Choroid plexus epithelial cell (primary cell): ENCODE results near the gene TRIM15.
A peak's percentile ranks its signal among the peaks of the same experiment; 100 is the strongest.
"Not testable (repeated sequence)": the region's sequence is repeated elsewhere in the genome, so short reads cannot be mapped to it uniquely, and the experiment has no call there.

Experiments
- DNase-seq: peaks from one replicate; pipeline ENCODE4 v3.0.0-alpha.2; 2010; ENCODE audit warnings: low read depth
- H3K4me3 ChIP-seq: 2 replicates; pipeline ENCODE4 v1.5.1; 2011; ENCODE audit warnings: low read depth, mild to moderate bottlenecking, control low read depth, low read length, moderate library complexity
- CTCF ChIP-seq: conservative IDR thresholded peaks from 2 replicates; pipeline ENCODE4 v1.5.1; 2011; ENCODE audit warnings: low read depth, mild to moderate bottlenecking, control low read depth, inconsistent platforms, low read length, moderate library complexity

TRIM15 gene

GRCh38 chr6:30163918-30164654, 740 bp downstream of the TRIM15 start:
- no peak for DNase-seq
- H3K4me3 ChIP-seq: no peak overlapping the region

GRCh38 chr6:30164714-30165113, 1.4 kb downstream of the TRIM15 start:
- no peak for TF ChIP-seq CTCF
- no peak overlapping the region for H3K4me3 ChIP-seq
- DNase-seq: no peak

More at GRCh38 chr6:30163918-30164654, 740 bp downstream of the TRIM15 start:
- no peak for TF ChIP-seq CTCF

GRCh38 chr6:30165238-30165637, 1.9 kb downstream of the TRIM15 start:
- not testable (repeated sequence) for DNase-seq, H3K4me3 ChIP-seq

- no peak for TF ChIP-seq CTCF
- no peak for DNase-seq
- no peak overlapping the region for H3K4me3 ChIP-seq
These were observed 3.8 kb downstream of the TRIM15 start for GRCh38 chr6:30167101-30167500.

- no peak for TF ChIP-seq CTCF
- no peak overlapping the region for H3K4me3 ChIP-seq
- no peak for DNase-seq
These were observed 5.4 kb downstream of the TRIM15 start for GRCh38 chr6:30168741-30169140.

GRCh38 chr6:30169658-30170614, 6.6 kb downstream of the TRIM15 start:
- no peak overlapping the region for H3K4me3 ChIP-seq
- DNase-seq: peak; percentile 73
- TF ChIP-seq CTCF: peak; percentile 74

GRCh38 chr6:30171677-30172471, 8.5 kb downstream of the TRIM15 start:
- peak overlapping the region; percentile 8 for H3K4me3 ChIP-seq
- peak; percentile 74 for DNase-seq
- TF ChIP-seq CTCF: peak; percentile 5
